Stimulated activated CD4-positive, alpha-beta T cell treated with anti-CD3 and anti-CD28 coated beads, Interleukin-12 subunit alpha, Interleukin-12 subunit beta, amount 100 ng/mL, for 48 hours (primary cell): ENCODE measurements around the gene OR4A15.

ENCODE experiments used
- DNase-seq, 3 donors: peaks; one replicate each; pipeline ENCODE4 v3.0.0-alpha.2; 2020; ENCODE audit warnings: low read depth in 2 of 3, low spot score in 1 of 3

Gene OR4A15

DNA sequence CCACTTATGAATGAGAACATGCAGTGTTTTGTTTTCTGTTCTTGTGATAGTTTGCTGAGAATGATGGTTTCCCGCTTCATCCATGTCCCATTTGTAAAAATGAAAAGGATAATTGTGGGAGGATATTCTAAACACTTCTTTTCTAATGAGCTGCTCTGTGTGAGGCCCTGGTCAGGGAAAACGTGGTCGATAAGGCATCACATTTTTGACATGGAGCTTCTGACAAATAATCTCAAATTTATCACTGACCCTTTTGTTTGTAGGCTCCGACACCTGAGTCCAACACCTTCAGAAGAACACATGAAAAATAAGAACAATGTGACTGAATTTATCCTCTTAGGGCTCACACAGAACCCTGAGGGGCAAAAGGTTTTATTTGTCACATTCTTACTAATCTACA lies at the start of gene OR4A15:
OR4A15 (plus strand) TSS at position 301 of the 400 bp plus-strand sequence; CDS start at position 301, 0 bp downstream.
- no peak for DNase-seq

GRCh38 chr11:55324500-55324899 lies 43.3 kb upstream of the OR4A15 start:
- no peak for DNase-seq

DNA sequence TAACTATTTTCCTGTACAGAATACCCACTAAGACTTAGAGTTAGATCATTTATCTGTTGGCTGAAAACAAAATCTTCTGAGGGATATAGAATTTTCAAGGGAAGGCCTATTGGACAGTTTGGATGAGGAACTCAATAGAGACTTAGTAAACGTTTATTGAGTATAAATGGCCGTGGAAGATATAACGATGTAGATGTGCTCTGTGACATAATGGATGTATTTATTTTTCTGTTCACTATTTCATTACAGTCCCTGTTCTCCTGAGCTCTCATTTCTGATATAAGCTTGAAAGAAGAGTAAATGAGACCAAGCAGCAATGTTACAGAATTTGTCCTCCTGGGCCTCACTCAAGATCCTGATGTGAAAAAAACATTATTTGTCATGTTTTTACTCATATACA lies 24.9 kb upstream of the OR4A15 start, which contains the start of gene OR4A16:
OR4A16 (plus strand) TSS at position 301 of the 400 bp plus-strand sequence; CDS start at position 301, 0 bp downstream.
- no peak for DNase-seq

DNA sequence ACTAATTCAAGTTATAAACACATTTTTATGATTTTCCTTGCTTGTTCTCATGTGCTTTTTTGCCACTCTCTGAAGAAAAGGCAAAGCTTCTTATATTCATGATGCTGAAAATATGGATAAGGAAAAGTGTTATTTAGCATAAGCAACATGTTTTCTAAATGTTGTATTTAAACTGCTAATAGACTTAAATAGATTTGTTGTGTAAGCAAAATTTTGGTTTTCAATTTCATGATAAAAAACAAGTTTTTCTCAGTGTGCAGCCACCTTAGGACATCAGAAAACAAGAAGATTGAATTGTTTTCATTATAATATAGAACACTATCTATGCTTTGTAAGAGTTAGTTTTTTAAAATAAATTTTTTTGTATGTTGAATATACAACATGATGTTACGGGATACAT lies 22.5 kb upstream of the OR4A15 start:
- DNase-seq: no peak

DNA sequence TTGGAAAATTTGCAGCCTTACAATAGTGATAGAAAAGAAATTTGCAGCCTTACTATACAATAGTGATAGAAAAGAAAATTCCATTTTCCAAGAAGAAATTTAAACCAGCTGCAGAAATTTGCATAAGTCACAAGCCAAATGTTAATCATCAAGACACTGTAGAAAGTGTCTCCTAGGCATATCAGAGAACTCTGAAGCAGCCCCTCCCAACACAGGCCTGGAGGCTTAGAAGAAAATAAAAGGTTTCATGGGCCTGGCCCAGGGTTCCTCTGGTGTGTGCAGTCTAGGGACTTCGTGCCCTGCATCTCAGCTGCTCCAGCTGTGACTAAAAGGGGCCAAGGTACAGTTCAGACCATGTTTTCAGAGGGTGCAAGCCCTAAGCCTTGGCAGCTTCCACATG lies 18.7 kb upstream of the OR4A15 start:
- DNase-seq: no peak

GRCh38 chr11:55357560-55358184 lies 10.1 kb upstream of the OR4A15 start:
- no peak for DNase-seq

DNA sequence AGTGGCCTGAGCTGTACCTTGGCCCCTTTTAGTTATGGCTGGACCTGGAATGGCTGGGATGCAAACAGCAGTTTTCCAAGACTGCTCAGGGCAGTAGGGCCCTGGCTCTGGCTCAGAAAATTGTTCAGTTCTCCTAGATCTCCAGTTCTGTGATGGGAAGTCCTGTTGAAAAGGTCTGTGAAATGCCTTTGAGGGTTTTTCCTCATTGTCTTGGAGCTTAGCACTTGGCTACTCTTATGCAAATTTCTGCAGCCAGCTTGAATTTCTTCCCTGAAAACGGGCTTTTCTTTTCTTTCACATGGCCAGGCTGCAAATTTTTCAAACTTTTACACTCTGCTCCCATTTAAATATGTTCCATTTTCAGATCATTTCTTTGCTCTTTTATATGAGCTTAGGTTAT lies 33.2 kb downstream of the OR4A15 start:
- DNase-seq: no peak
